IPS-NIHi7 (cell line): ENCODE measurements around the gene PLCB3.

Source experiments
- DNase-seq: peaks from one replicate; pipeline ENCODE4 v3.0.0; 2012; ENCODE audit warnings: mixed read lengths; ENCODE audit errors: extremely low spot score

The PLCB3 gene

GRCh38 chr11:64285885-64286800 is 34.8 kb downstream of the PLCB3 start:
- no peak for DNase-seq

DNA sequence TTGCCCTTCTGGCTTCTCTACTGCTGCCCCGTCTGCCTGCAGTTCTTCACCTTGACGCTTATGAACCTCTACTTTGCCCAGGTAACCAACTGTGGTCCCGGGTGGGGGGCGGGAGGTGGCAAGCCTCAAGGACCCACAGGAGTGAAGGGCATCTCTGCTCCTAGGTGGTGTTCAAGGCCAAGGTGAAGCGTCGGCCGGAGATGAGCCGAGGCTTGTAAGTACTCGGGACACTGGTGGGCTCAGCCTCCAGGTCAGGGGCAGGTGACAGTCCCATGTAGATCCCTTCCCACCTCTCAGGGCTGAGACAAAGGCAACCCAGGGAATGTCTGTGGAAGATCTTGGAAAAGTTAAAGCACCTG is 35.5 kb downstream of the PLCB3 start:
- DNase-seq = no peak

DNA sequence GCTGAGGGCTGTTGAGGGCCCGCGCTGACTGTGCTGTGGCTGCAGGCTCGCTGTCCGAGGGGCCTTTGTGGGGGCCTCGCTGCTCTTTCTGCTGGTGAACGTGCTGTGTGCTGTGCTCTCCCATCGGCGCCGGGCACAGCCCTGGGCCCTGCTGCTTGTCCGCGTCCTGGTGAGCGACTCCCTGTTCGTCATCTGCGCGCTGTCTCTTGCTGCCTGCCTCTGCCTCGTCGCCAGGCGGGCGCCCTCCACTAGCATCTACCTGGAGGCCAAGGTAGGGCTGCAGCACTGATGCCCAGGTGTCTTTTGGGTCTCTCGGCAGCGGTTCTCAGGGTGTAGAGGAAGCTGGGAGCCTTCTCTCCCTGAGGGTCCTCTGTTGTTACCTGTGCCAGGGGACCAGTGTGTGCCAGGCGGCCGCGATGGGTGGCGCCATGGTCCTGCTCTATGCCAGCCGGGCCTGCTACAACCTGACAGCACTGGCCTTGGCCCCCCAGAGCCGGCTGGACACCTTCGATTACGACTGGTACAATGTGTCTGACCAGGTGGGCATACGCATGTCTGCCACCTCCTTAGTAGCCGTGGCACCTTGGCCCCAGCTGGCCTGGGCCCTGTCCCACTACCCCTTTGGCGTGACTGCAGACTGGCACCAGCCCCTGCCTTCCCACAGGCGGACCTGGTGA is 36.5 kb downstream of the PLCB3 start:
- DNase-seq = no peak

- no peak for DNase-seq
Measured at GRCh38 chr11:64288353-64288750, 37.0 kb downstream of the PLCB3 start.

- no peak for DNase-seq
Measured at GRCh38 chr11:64289002-64289564, 37.8 kb downstream of the PLCB3 start.

GRCh38 chr11:64290352-64291261 is 39.3 kb downstream of the PLCB3 start:
- no peak for DNase-seq

DNA sequence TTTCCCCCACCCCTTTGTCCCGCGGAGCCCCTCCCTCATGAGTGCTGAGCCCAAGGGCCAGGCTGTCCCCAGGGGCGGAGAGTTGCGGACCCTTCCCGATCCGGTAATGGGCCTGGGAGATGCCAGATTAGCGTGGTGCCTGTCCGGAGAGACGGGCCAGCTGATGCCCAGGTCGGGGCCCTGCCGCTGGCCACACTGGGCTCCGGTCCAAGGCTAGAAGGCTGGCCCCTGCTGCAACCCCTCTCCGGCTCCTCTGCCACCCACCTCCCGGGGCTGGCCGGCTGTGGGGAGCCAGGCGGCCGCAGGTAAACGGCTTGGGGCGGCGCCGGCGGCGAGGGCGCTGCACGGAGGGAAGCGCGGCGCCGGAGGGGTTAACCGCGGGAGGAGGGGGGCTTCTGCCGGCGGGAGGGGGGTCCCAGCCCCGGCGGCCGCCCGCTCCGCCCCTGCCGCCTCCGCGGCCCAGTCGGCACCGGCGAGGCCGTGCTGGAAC is 40.0 kb downstream of the PLCB3 start, which contains the start of gene KCNK4:
Gene KCNK4, plus strand, starts transcription at position 41 of the 490 bp plus-strand sequence. CDS start 1,717 bp downstream, outside the sequence.
- no peak for DNase-seq

- no peak for DNase-seq
Measured at GRCh38 chr11:64291752-64292459, 40.6 kb downstream of the PLCB3 start.

DNA sequence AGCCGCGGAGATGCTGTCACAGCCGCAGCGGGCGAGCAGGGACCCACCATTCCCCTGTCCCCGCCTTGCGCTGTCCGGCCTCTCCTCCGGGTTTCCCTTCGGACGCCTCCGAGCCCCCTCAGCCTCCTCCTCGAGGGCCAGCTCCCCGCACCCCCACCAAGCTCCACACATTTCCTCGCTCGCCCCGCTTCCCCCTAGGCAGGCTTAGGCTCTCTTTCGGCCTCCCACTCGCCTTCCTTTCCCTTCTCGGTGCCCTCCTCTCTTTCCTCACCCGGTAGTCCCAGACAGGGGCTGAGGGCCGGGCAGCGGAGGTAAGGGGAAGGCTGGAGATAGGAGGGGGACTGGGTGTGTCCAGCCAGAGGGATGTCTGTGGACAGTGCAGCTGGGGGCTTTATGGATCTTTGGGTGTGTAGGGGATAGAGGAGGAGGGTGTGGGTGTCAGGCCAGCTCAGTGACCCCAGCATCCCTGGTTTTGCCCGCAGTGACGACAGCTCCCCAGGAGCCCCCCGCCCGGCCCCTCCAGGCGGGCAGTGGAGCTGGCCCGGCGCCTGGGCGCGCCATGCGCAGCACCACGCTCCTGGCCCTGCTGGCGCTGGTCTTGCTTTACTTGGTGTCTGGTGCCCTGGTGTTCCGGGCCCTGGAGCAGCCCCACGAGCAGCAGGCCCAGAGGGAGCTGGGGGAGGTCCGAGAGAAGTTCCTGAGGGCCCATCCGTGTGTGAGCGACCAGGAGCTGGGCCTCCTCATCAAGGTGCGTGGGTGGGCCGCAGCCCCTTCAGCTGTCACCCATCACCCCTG is 41.3 kb downstream of the PLCB3 start:
- no peak for DNase-seq

- DNase-seq = no peak
Measured at GRCh38 chr11:64294774-64295173, 43.4 kb downstream of the PLCB3 start.

GRCh38 chr11:64295760-64296159 is 44.4 kb downstream of the PLCB3 start:
- DNase-seq = no peak

- no peak for DNase-seq
Measured at GRCh38 chr11:64296236-64296635, 44.9 kb downstream of the PLCB3 start.

GRCh38 chr11:64296830-64297698 is 45.7 kb downstream of the PLCB3 start:
- DNase-seq = no peak

GRCh38 chr11:64297699-64298358 is 46.5 kb downstream of the PLCB3 start:
- DNase-seq = no peak

DNA sequence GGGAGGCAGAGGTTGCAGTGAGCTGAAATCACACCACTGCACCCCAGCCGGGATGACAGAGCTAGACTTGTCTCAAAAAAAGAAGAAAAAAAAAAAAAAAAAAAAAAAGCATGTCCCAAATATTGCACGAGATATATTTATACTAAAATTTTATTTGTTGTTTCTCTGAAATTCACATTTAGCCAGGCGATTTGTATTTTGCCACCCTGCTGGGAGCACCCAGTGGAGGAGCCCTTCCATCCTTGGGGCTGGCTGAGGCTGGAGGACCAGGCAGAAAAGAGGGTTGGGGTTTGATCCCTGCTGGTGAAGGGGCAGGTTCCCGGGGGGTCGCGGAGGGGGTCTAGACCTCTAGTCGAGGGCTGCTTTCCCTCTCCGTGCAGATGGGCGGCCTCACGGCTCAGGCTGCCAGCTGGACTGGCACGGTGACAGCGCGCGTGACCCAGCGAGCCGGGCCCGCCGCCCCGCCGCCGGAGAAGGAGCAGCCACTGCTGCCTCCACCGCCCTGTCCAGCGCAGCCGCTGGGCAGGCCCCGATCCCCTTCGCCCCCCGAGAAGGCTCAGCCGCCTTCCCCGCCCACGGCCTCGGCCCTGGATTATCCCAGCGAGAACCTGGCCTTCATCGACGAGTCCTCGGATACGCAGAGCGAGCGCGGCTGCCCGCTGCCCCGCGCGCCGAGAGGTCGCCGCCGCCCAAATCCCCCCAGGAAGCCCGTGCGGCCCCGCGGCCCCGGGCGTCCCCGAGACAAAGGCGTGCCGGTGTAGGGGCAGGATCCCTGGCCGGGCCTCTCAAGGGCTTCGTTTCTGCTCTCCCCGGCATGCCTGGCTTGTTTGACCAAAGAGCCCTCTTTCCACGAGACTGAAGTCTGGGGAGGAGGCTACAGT is 47.9 kb downstream of the PLCB3 start:
- no peak for DNase-seq

DNA sequence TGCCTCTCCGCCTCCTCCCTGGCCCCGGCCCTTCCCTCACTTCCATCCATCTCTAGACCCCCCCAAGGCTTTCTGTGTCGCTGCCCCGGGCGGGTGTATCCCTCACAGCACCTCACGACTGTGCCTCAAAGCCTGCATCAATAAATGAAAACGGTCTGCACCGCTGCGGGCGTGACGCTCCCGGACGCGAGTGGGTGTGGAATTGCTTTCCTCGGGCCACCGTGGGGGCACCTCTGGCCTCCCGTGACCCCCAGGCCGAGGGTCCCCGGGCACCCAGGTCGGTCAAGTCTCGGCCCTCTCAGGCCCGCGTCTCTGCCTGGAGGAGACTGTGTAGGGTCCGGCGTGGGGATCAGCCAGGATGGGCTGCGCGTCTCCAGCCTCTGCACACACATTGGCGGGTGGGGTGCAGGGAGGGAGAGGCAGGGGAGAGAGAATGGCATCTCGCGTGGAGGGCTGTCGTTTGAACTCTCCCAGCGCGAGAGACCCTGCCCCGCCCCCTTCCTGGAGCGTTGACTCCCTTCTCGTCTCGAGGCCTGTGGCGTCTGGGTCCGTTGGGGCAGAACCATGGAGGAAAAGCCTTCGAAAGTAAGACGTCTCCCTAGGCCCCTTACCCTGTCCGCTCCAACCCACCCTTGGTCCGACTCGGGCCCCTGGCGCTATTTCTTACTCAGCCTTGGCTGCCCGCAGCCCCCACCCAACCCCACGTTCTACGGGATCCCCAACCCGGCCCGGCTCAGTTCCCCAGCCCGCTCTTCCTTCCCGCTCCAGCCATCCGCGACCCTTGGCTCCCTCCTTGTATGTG is 48.7 kb downstream of the PLCB3 start, which contains the start of gene CATSPERZ:
Gene CATSPERZ, plus strand, starts transcription at position 512 of the 802 bp plus-strand sequence. Its CDS starts 53 bp downstream, at position 565.
- DNase-seq = peak; percentile 46
